Sigmoid colon (tissue), 7 donors: Measurements from ENCODE around the gene NISCH. TPM values are rescaled to one million over a fixed set of nuclear protein-coding genes. Genes with fewer than 3 reads are reported as not detected.

Experiments
- DNase-seq: peaks from one replicate; pipeline ENCODE4 v3.0.0-alpha.2; 2019
- H3K27ac ChIP-seq, 4 donors: fragments of 200-600 bp; sonication (generic); one replicate each; pipeline ENCODE4 v1.5.1; 2016 to 2019; ENCODE audit warnings: mild to moderate bottlenecking in 1 of 4
- H3K27me3 ChIP-seq, 3 donors: fragments of 200-600 bp; sonication (generic); one replicate each; pipeline ENCODE4 v1.5.1; 2019; ENCODE audit warnings: mild to moderate bottlenecking in 1 of 3
- H3K36me3 ChIP-seq, 4 donors: fragments of 200-600 bp; sonication (generic); one replicate each; pipeline ENCODE4 v1.5.1; 2016 to 2019
- H3K4me1 ChIP-seq, 4 donors: fragments of 200-600 bp; sonication (generic); one replicate each; pipeline ENCODE4 v1.5.1; 2017 to 2019
- H3K4me3 ChIP-seq, 4 donors: fragments of 200-600 bp; sonication (generic); one replicate each; pipeline ENCODE4 v1.5.1; 2017 to 2019; ENCODE audit warnings: mild to moderate bottlenecking in 2 of 4, moderate library complexity in 1 of 4
- H3K9me3 ChIP-seq, 4 donors: fragments of 200-600 bp in 3 of 4; sonication (generic) in 3 of 4; one replicate each; pipeline versions ENCODE4 v1.5.1 to v1.6.1; 2013 to 2019
- EP300 ChIP-seq, 4 donors: sonication (generic); formaldehyde crosslinking; IDR thresholded peaks; one replicate each; pipeline ENCODE4 v1.6.1; 2017; ENCODE audit warnings: antibody characterized with exemption in 4 of 4
- POLR2A ChIP-seq, 2 donors: fragments of 450-650 bp; IDR thresholded peaks; one replicate each; pipeline ENCODE4 v1.6.1; 2016; ENCODE audit warnings: antibody characterized with exemption in 2 of 2, mild to moderate bottlenecking in 2 of 2, moderate library complexity in 2 of 2
- POLR2AphosphoS5 ChIP-seq, 4 donors: sonication (generic); formaldehyde crosslinking; IDR thresholded peaks; one replicate each; pipeline ENCODE4 v1.6.1; 2017; ENCODE audit warnings: antibody characterized with exemption in 4 of 4
- WGBS, 2 donors: extraction: QIAGEN DNeasy Blood & Tissue Kit; methylation state at CpG; one replicate each; pipeline ENCODE4 v1.1.7; 2013; 5-methylcytosine and 5-hydroxymethylcytosine counted together
- intact Hi-C: fragments of 100-400 bp; cut with DNase I; formaldehyde crosslinking; loops from one replicate; pipeline ENCODE4 v1.15.1; 2023
- polyA plus RNA-seq, 3 donors: library from polyadenylated mRNA; stranded (reverse); fragments of 200-250 nt; gene quantifications; one replicate each; pipeline ENCODE4 v1.2.3, GENCODE V29; 2013
- total RNA-seq, 4 donors: library from RNA; depleted of rRNA; stranded (reverse); fragments of >200 nt; gene quantifications; one replicate each; pipeline ENCODE4 v1.1.0, GENCODE V29; 2016
- TF ChIP-seq, protein P1 (sequence below), 4 experiments: fragments of 450-650 bp in 3 of 4; fragments of 200-600 bp in 1 of 4; IDR thresholded peaks; one replicate each; pipeline ENCODE4 v1.5.1; 2016 to 2019; ENCODE audit warnings: antibody characterized with exemption in 4 of 4, mild to moderate bottlenecking in 3 of 4, moderate library complexity in 2 of 4
- donor health status: healthy with polysubstance abuse.
- donor health status: Bipolar disorder and iron deficiency.
- donor health status: healthy.

The NISCH gene
- total and polyA plus RNA-seq, 7 donors: 14.3 to 113 (median 53.5) TPM

DNA sequence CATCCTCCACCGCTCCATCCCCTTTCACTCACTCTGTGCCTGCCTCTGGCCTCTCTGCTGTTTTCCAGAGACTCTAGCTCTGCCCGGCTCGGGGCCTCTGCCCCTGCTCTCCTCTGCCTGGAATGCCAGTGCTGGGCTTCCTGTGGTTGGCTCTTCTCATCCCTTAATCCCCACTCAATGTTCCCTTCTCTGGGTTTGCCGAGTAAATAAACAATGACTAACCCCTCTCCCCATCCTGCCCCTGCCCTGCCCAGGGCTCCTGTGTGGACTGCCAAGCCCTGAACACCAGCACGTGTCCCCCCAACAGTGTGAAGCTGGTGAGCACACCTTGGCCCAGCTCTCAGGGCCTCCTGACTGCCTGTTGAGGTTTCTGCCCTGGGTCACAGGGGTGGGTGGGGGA is 52.0 kb downstream of the NISCH start:
- DNase-seq: no peak
- no peaks in the 10 kb centered on the region for H3K36me3 ChIP-seq
- intact Hi-C loops: no loop called here
- TF ChIP-seq POLR2AphosphoS5 (IDR thresholded peaks at IDR 0.05): no peak
- no peak for TF ChIP-seq POLR2A (IDR thresholded peaks at IDR 0.05)
- TF ChIP-seq, protein P1, sequence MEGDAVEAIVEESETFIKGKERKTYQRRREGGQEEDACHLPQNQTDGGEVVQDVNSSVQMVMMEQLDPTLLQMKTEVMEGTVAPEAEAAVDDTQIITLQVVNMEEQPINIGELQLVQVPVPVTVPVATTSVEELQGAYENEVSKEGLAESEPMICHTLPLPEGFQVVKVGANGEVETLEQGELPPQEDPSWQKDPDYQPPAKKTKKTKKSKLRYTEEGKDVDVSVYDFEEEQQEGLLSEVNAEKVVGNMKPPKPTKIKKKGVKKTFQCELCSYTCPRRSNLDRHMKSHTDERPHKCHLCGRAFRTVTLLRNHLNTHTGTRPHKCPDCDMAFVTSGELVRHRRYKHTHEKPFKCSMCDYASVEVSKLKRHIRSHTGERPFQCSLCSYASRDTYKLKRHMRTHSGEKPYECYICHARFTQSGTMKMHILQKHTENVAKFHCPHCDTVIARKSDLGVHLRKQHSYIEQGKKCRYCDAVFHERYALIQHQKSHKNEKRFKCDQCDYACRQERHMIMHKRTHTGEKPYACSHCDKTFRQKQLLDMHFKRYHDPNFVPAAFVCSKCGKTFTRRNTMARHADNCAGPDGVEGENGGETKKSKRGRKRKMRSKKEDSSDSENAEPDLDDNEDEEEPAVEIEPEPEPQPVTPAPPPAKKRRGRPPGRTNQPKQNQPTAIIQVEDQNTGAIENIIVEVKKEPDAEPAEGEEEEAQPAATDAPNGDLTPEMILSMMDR (IDR thresholded peaks at IDR 0.05): no peak
- TF ChIP-seq EP300 (IDR thresholded peaks at IDR 0.05): no peak
- 66 to 78% methylated on average over 5 of the region's 5 CpGs for WGBS, 2 donors
- no peak overlapping the region for H3K27ac ChIP-seq
- no peaks in the 10 kb centered on the region for H3K9me3 ChIP-seq
- no peaks in the 10 kb centered on the region for H3K4me1 ChIP-seq
- H3K4me3 ChIP-seq: no peak overlapping the region
- no peaks in the 10 kb centered on the region for H3K27me3 ChIP-seq

DNA sequence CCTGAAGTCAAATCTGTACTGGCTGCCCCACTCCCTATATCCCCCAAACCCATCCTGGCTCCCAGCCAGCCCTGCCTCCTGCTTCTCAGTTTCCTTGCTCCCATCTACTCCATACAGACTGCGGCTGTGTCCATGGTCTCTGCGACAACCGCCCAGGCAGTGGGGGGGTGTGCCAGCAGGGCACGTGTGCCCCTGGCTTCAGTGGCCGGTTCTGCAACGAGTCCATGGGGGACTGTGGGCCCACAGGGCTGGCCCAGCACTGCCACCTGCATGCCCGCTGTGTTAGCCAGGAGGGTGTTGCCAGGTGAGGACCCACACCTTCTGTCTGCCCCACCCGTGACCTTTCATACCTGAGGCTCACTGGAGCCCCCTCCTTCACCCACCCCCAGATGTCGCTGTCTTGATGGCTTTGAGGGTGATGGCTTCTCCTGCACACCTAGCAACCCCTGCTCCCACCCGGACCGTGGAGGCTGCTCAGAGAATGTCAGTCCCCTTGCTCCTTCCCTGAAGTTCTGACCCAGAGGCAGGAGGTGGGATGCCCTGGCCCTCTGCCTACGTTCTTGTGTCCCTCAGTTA is 54.4 kb downstream of the NISCH start:
- Histone ChIP-seq H3K9me3 (no peaks in the 10 kb centered on the region), H3K36me3 (no peaks in the 10 kb centered on the region), H3K4me1 (no peaks in the 10 kb centered on the region), H3K4me3 (no peak overlapping the region), H3K27ac (no peak overlapping the region), H3K27me3 (no peaks in the 10 kb centered on the region)
- 26 to 68% methylated on average over 12 of the region's 12 CpGs for WGBS, 2 donors
- intact Hi-C loops: no loop called here
- TF ChIP-seq EP300 (IDR thresholded peaks at IDR 0.05): no peak
- no peak for DNase-seq

DNA sequence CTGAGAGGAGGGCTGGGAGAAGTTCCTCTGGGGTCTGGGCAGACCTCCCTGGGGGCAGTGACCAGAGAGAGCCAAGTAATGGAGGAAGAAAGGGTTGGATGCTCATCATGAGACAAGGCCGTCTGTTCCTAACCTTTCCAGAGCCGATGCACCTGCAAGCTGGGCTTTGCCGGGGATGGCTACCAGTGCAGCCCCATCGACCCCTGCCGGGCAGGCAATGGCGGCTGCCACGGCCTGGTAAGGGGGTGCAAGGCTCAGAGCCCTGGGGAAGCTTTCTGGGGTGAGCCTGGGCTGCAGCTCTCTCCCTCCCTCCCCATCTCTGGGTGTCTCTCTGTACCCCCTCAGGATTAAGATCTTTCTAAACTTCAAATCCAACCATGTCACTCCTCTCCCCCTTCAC is 56.1 kb downstream of the NISCH start:
- H3K27me3 ChIP-seq: no peaks in the 10 kb centered on the region
- no peaks in the 10 kb centered on the region for H3K9me3 ChIP-seq
- TF ChIP-seq POLR2AphosphoS5 (IDR thresholded peaks at IDR 0.05): no peak
- no peak overlapping the region for H3K4me3 ChIP-seq
- no peak for DNase-seq
- no peaks in the 10 kb centered on the region for H3K36me3 ChIP-seq
- intact Hi-C loops: no loop called here
- H3K4me1 ChIP-seq: no peaks in the 10 kb centered on the region
- WGBS, 2 donors: 81 to 90% methylated on average over 7 of the region's 7 CpGs
- no peak overlapping the region for H3K27ac ChIP-seq

DNA sequence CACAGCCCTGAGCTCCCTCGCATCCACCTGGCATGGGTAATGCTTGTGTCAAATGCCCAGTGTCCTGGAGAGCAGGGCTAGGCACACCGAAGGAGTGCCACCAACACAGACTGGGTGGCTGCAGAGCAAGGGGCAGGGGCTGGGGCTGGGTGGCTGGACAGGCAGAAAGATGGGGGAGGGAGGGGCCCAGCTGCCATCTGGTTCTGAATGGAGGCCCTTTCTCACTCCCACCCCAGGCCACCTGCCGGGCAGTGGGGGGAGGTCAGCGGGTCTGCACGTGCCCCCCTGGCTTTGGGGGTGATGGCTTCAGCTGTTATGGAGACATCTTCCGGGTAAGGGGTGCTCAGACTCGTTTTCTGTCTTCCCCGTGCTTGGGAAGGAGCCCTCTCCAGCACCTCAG is 56.7 kb downstream of the NISCH start:
- Histone ChIP-seq H3K4me1 (no peaks in the 10 kb centered on the region), H3K36me3 (no peaks in the 10 kb centered on the region), H3K9me3 (no peaks in the 10 kb centered on the region), H3K4me3 (no peak overlapping the region), H3K27me3 (no peaks in the 10 kb centered on the region), H3K27ac (no peak overlapping the region)
- intact Hi-C loops: no loop called here
- WGBS, 2 donors: 62 to 73% methylated on average over 8 of the region's 8 CpGs
- no peak for DNase-seq
- no peak for TF ChIP-seq POLR2A (IDR thresholded peaks at IDR 0.05)
- TF ChIP-seq, protein P1 (IDR thresholded peaks at IDR 0.05): no peak
- TF ChIP-seq POLR2AphosphoS5 (IDR thresholded peaks at IDR 0.05): no peak
- TF ChIP-seq EP300 (IDR thresholded peaks at IDR 0.05): no peak

DNA sequence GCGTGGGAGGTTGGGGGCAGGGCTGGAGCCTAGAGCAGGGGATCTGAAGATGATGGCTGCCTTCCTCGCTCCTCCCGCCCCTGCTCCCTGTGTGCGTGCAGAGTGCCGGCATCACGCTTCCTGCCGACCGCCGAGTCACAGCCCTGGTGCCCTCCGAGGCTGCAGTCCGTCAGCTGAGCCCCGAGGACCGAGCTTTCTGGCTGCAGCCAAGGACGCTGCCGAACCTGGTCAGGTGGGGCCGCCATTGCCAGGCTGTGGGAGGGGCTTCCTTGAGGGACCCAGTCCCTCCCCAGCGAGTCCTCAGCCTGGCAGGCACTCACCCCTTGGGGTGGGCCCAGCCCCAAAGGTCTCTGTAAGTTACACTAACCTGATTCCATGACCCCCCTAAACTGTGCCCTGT is 57.3 kb downstream of the NISCH start:
- no peak for DNase-seq
- TF ChIP-seq, protein P1 (IDR thresholded peaks at IDR 0.05): no peak
- no peak for TF ChIP-seq POLR2A (IDR thresholded peaks at IDR 0.05)
- TF ChIP-seq POLR2AphosphoS5 (IDR thresholded peaks at IDR 0.05): no peak
- no peak for TF ChIP-seq EP300 (IDR thresholded peaks at IDR 0.05)
- H3K27me3 ChIP-seq: no peaks in the 10 kb centered on the region
- H3K4me3 ChIP-seq: no peak overlapping the region
- H3K9me3 ChIP-seq: no peaks in the 10 kb centered on the region
- no peak overlapping the region for H3K27ac ChIP-seq
- no peaks in the 10 kb centered on the region for H3K36me3 ChIP-seq
- 71 to 79% methylated on average over 17 of the region's 17 CpGs for WGBS, 2 donors
- intact Hi-C loops: no loop called here
- no peaks in the 10 kb centered on the region for H3K4me1 ChIP-seq

DNA sequence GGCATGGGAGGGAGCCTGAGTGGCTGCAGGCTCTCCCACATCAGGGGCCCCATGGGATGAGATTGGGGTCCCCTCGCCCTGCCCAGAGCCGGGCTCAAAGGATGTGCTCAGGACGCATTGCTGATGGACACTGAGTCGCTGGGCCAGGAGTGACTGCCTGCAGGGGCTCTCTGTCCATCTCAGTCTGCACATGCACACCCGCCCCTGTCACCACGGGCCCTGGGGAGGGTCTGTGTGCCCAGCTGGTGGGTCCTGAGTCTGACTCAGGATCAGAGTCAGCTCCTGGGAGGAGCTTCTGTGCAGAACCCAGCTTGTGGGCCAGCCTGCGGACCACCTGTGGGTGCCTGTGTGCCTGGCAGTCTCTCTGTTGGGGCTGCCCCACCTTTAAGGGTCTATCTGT is 57.9 kb downstream of the NISCH start:
- no peak for DNase-seq
- 89 to 92% methylated on average over 7 of the region's 7 CpGs for WGBS, 2 donors
- no peak for TF ChIP-seq EP300 (IDR thresholded peaks at IDR 0.05)
- TF ChIP-seq POLR2AphosphoS5 (IDR thresholded peaks at IDR 0.05): no peak
- TF ChIP-seq, protein P1 (IDR thresholded peaks at IDR 0.05): no peak
- TF ChIP-seq POLR2A (IDR thresholded peaks at IDR 0.05): no peak
- intact Hi-C loops: no loop called here
- H3K27me3 ChIP-seq: no peaks in the 10 kb centered on the region
- H3K36me3 ChIP-seq: no peaks in the 10 kb centered on the region
- H3K4me3 ChIP-seq: no peak overlapping the region
- H3K27ac ChIP-seq: no peak overlapping the region
- H3K9me3 ChIP-seq: no peaks in the 10 kb centered on the region
- H3K4me1 ChIP-seq: peaks cover 0 to 3% (median 0%) of the 10 kb centered on the region in 4 donors
